NT2/D1 (cell line): ENCODE data around the gene DUSP6.

Source experiments
- SUZ12 ChIP-seq: IDR thresholded peaks from 2 replicates; pipeline ENCODE4 v1.6.1; 2011; ENCODE audit not compliant: insufficient read length, insufficient read depth; ENCODE audit errors: extremely low read depth
- YY1 ChIP-seq: IDR thresholded peaks from 2 replicates; pipeline ENCODE4 v1.6.1; 2011; ENCODE audit not compliant: insufficient read length, insufficient read depth
- ZNF274 ChIP-seq: IDR thresholded peaks from 2 replicates; pipeline ENCODE4 v1.6.1; 2011; ENCODE audit warnings: mild to moderate bottlenecking, low read depth, low read length

GRCh38 chr12:89299417-89299816, 52.9 kb downstream of the DUSP6 start:
- TF ChIP-seq ZNF274 (no peak), YY1 (no peak), SUZ12 (no peak)
